GM18861 (cell line): ENCODE data around the gene METTL5.

Experiments used
- ATAC-seq: cut with Tn5 transposase; IDR thresholded peaks from one replicate; pipeline ENCODE4 v1.9.1; 2021; ENCODE audit not compliant: unreplicated experiment

METTL5 gene

GRCh38 chr2:169782513-169782912 is 42.2 kb downstream of the METTL5 start:
- no peak for ATAC-seq

GRCh38 chr2:169781249-169782013 is 43.3 kb downstream of the METTL5 start:
- no peak for ATAC-seq

DNA sequence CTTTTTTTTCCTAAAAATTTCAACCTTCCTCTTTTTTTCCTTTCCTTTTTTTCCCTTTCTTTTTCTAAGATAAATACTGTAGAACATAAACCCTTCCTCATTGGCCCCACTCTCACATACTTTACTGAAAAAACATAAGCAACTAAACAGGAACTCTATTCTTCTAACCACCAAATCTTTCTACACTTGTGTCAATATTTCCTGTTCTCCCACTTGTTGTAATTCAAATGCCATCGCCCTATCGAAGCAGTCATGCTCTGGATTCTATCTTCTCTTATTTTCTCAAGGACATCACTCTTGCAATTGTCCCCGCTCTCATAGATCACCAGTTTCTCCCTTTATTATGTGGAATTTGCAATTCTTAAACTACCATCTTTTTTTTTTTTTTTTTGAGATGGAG is 46.3 kb downstream of the METTL5 start:
- ATAC-seq: no peak

DNA sequence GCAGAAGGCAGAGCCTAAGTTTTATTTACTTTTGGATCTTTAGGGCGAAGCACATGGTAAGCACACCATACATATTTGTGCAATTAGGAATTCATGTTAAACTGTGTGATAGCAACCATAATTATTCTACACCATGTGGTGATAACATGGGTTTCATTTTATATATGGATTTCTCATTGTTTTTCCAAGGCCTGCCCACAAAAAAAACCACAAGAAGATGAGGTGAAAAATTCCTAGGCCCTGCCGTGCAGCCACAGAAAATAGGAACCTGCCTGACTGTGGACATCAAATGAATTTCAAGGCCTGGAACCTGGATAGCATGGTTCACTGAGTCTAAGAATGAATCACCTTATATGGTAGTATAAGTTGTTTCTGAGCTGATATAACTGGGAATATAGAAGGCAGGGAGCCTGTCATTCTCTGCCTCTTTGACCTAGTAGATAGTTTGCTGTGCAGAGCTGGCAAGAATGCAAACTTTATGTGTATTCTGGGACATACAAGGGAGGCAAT is 48.4 kb downstream of the METTL5 start:
- no peak for ATAC-seq

DNA sequence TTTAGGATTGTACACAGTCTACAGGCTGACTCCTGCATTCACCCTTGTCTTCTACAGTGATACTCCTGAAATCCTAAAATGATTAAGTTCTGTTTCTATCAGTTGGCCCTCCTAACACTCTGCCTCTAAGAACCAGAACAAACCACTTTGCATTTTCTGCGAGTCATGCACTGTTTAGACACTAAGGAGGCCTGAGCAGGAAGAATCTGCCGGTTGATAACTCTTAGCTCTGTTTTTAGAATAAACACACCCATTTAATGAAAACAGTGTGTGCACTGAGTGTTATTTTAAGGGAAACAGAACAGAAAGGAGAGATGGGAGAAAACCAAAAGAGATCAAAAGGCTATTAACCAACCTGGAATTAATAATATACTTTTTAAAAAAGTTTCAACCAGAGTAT is 48.9 kb downstream of the METTL5 start:
- ATAC-seq: no peak

DNA sequence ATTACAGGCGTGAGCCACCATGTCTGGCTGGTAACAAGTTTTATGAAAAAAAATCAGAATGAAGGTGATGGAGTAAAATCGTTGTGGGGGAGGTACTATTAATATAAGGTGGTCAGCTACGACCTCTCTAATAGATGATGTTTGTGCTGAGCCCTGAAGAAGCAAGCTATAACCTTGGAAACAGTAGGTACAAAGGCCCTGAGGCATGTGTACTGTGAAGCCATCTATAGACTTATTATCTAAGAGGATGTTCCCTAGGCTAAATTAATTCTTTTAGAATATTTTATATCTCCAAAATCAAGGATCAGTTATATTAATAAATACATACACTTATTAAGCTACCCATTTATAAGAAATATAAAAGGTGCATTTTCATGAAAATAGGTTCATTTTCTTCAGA is 49.4 kb downstream of the METTL5 start:
- no peak for ATAC-seq

DNA sequence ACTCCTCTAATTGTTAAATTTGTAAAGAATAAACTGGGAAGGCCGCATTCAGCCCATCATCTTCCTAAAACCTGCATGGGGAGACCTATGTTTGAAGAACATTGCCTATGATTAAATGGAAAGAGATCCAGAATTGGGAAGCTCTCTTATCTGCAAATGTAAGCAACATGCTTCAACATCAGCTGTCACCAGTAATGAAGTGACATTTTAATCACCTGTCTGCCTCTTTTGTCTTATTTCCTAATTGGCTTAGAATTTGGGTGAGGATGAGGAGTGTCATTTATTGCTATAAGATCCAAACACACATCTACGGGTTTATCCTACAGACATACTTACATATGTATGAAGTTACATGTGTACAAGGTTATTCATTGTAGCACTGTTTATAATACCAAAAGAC is 52.1 kb downstream of the METTL5 start:
- ATAC-seq: no peak

- no peak for ATAC-seq
Observed at GRCh38 chr2:169771612-169772011, 53.1 kb downstream of the METTL5 start.

GRCh38 chr2:169771021-169771420 is 53.7 kb downstream of the METTL5 start:
- ATAC-seq: no peak

DNA sequence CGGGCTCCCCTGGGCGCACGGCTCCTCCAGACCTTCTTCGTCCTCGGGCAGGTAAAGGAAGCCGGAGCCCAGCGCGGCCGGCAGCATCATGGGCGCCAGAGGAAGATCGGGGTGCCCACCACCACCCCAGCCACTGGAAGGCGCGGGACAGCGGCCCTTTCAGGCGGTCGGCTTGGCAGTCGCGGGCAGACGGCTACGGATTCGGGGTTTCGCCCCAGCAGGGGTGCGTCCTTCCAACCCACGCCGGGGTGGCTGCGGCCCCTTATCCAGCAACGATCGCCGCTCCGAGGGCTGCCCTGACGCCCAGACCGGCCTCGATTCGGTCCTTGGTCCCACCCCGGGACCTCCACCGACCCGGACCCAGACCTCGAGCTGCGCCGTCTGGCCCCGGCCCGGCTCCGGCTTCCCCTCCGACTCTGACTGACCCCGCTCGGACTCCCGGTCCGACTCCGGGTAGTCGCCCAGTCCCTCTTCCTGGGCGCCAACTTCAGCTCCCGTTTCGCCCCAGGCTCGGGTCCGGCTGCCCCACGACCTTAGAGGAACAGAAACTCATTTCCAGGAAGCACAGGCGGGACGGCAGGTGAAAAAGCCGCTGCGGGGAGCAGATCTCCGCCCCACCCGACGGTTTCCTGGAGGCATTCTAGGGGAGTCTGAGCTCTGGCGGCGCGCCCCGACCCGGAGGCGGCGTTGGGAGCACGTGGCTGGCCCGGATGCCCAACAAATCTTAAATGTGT is 56.3 kb downstream of the METTL5 start:
- ATAC-seq: no peak

- ATAC-seq: no peak
Observed at GRCh38 chr2:169767243-169767888, 57.3 kb downstream of the METTL5 start.

- no peak for ATAC-seq
Observed at GRCh38 chr2:169765523-169765922, 59.2 kb downstream of the METTL5 start.

- no peak for ATAC-seq
Observed at GRCh38 chr2:169761970-169762292, 62.8 kb downstream of the METTL5 start.
